HG03354 (cell line): ENCODE measurements around the gene QKI.
A peak's percentile ranks its signal among the peaks of the same experiment; 100 is the strongest.
"Not testable (repeated sequence)": the region's sequence is repeated elsewhere in the genome, so short reads cannot be mapped to it uniquely, and the experiment has no call there.

Source experiments
- ATAC-seq: cut with Tn5 transposase; IDR thresholded peaks from one replicate; pipeline ENCODE4 v1.9.1; 2021; ENCODE audit warnings: mild to moderate bottlenecking; ENCODE audit not compliant: unreplicated experiment, poor library complexity, severe bottlenecking

The QKI gene

DNA sequence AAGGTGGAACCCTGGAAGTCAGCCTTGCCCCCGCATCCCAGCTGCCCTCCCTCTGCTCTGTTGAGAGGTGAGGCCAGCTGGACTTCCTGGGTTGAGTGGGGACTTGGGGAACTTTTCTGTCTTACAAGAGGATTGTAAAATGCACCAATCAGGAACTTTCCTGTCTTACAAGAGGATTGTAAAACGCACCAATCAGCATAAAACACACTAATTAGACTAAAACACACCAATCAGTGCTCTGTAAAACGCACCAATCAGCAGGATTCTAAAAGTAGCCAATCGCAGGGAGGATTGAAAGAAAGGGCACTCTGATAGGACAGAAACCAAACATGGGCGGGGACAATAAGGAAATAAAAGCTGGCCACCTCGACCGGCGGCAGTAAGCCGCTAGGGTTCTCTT is 175.6 kb downstream of the QKI start:
- not testable (repeated sequence) for ATAC-seq

GRCh38 chr6:163592872-163593271 is 178.4 kb downstream of the QKI start:
- ATAC-seq, result no peak

GRCh38 chr6:163596174-163596573 is 181.7 kb downstream of the QKI start:
- no peak for ATAC-seq

- ATAC-seq, result no peak
Measured at GRCh38 chr6:163599136-163599535, 184.6 kb downstream of the QKI start.

DNA sequence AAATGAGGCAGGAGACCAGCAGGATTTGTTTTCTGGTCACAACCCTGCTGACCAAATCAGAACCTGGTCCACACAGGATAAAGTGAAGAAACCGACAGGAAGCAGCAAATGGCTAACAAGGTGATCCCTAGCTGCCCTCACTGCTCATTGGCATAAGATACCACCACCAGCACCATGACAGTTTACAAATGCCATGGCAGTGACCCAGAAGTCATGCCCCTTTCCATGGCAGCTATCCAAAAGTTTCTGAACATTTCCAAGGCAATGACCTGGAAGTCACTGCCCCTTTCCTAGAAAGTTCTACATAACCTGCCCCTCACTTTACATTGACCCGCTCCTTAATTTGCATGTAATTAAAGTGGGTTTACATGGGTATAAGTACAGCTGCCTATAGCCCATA is 185.2 kb downstream of the QKI start:
- no peak for ATAC-seq

DNA sequence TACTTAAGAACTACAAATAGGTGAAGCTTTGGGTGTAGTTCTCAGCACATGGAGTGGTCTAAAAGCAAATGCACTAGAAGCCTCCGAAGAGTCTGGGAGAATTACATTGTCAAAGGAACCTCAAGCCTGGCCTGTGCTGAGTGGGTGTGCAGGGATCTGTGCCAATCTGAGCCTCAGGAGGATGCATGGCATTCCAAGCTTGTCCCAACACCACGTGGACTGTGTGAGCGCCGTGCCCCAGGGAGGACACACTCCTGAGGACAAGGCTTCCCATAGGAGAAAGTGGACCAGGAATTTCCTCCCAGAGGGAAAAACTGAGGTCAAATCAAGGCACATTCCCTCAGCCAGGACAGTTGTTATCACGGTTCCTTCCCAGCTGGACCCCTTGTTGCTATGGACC is 185.8 kb downstream of the QKI start:
- no peak for ATAC-seq

DNA sequence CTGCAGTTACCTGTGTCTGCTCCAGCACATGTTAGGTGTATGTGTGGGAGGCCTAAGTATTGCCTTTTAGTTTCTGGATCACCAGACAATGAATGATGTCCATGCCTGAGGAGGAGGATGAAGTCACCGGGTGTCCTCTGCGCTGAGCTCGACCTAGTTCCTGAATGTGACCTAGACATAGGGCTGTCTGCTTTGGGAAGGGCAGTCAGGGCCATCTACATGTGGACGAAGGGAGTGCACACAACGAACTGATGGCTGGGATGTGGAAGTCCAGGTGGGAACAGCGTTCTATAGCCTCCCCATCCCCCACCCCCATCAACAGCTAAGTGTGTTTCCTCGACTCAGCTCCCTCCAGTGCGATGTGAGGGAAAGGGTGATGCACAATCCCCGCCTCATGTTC is 186.3 kb downstream of the QKI start:
- ATAC-seq, result no peak

- no peak for ATAC-seq
Measured at GRCh38 chr6:163602851-163603250, 188.3 kb downstream of the QKI start.

DNA sequence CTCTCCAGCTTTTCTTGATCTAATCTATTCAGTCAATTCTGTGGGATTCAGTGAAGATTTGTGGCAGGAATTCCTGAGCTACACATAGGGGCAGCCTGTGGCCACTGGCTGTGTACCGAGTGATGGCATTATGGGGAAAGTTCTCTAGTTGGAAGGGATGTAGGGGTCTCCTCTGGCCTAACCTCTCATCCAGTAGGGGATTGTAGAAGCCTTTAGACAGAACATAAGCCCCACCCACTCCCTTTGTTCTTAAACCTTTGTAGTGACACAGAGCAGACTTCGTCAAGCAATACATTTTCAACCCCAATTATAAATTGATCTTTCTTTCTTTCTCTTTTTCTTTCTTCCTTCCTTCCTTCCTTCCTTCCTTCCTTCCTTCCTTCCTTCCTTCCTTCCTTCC is 188.9 kb downstream of the QKI start:
- ATAC-seq, result no peak

DNA sequence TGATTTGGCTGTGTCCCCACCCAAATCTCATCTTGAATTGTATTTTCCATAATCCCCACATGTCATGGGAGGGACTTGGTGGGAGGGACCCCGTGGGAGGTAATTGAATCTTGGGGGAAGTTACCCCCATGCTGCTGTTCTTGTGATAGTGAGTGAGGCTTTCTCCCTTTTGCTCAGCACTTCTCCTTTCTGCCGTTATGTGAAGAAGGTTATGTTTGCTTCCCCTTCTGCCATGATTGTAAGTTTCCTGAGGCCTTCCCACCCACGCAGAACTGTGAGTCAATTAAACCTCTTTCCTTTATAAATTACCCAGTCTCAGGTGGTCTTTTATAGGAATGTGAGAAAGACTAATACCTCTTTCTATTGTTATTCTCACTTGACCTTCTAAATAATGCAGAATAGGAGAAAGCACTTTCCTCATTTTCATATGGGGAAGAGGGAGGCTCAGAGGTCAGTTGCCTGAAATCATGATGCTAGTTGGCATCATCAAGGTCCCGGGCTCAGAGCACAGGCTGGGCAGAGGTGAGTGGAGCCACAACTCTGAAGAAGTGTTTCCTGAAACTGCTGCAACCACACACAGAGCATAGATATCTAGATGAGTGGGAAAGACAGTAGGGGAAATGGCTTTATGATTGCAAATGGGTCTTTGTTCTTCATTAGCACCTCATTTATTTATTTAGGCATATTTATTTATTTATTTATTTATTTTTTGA is 191.0 kb downstream of the QKI start:
- ATAC-seq, result no peak

GRCh38 chr6:163607792-163608191 is 193.3 kb downstream of the QKI start:
- no peak for ATAC-seq

DNA sequence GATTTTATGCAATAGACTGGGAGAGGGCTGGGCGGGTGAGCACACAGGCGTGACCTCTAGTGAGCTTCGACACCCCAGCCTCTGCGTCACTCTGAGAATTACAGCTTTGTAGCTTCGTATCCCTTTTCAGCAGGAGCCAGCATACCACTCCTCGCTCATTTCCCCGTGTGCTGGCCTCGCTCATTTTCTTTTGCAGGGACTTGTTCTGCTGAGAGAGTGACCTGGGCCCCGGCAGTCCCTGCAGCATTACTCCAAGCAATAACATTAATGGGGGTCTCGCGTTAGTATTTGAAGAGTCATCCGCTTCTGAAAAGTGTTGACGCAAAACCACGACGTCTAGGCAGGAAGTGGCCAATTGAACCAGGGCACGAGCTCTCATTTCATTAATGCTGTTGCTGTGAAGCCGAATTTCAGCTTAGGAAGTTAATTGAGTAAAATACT is 193.7 kb downstream of the QKI start:
- no peak for ATAC-seq

DNA sequence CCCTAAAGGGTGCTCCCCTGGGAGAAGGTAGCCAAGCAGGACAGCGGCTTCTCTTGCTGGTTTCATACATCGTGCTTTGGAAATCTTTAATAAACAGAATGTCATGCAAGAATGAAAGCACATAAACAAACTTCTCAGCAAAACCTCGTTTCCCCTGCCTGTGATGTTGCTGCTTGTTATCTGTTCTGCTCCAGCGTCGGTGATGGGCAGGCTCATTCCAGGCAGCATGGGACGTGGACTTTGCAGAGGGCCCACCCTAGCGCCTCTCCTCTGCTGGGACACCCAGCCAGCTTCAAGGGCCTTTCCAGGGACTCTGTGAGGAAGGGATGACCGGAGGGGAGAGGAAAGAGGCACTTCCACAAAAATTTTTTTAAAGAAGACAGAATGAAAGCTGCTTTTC is 197.7 kb downstream of the QKI start:
- no peak for ATAC-seq

GRCh38 chr6:163613025-163613424 is 198.5 kb downstream of the QKI start:
- ATAC-seq, result no peak

- ATAC-seq, result no peak
Measured at GRCh38 chr6:163613668-163614067, 199.2 kb downstream of the QKI start.

GRCh38 chr6:163616452-163616851 is 201.9 kb downstream of the QKI start:
- ATAC-seq, result no peak

DNA sequence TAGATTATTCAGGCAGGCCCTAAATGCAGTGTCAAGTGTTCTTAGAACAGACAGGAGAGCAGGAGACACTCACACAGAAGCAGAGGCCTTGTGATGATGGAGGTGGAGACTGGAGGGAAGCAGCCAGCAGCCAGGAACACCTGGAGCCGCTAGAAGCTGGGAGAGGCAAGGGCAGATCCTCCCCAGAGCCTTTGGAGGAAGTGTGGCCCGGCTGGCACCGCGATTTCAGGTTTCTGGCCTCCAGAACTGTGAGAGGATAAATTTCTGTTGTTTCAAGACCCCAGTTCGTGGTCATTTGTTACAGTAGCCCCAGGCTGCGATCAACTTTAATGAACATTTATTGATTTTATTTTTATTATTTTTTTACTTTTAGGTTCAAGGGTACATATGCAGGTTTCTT is 203.0 kb downstream of the QKI start:
- no peak for ATAC-seq

GRCh38 chr6:163620101-163620500 is 205.6 kb downstream of the QKI start:
- no peak for ATAC-seq

DNA sequence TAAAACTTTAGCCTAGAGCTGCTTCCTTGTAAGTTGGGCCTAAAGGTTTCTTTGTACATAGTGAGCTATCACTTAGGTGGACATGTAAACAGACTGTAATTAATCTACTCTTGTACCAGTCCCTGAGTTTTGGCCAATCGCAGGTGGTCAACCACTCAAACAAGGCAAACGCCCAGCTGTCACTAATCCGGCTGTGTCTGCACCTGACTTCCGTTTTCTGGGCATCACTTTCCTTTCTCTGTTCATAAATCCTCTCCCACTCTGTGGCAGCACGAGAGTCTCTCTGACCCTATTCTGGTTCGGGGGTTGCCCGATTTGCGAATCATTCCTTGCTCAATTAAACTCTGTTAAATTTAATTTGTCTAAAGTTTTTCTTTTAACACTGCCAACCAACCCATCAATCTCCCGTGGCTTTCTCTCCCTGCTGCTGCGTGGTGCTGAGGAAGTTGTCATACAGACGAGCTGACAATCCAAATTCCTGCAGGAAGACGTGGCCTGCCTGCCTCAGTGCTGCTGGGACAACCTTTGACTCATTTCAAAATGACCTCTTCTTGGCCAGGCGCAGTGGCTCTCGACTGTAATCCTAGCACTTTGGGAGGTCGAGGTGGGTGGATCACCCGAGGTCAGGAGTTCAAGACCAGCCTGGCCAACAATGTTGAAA is 206.3 kb downstream of the QKI start:
- peak; percentile 68 for ATAC-seq

- ATAC-seq, result no peak
Measured at GRCh38 chr6:163625265-163625664, 210.7 kb downstream of the QKI start.

- ATAC-seq, result no peak
Measured at GRCh38 chr6:163626073-163626867, 211.8 kb downstream of the QKI start.
